Neural cell (in vitro differentiated cells): ENCODE measurements around the gene TRPM1. TPM values are rescaled to one million over a fixed set of nuclear protein-coding genes. Genes with fewer than 3 reads are reported as not detected.

Experiments used
- H2AFZ ChIP-seq: fragments of 200-600, 300-800 bp; sonication (generic), shearing (Covaris generic); 2 replicates; pipeline ENCODE4 v1.6.0; 2014; ENCODE audit warnings: low read depth, mild to moderate bottlenecking, antibody characterized with exemption, low read length, moderate library complexity
- H3F3A ChIP-seq: fragments of 200-600 bp; shearing (Covaris generic); 2 replicates; pipeline ENCODE4 v1.6.1; 2016; ENCODE audit warnings: mild to moderate bottlenecking, moderate library complexity, mixed read lengths, antibody characterized with exemption, low read length; ENCODE audit not compliant: insufficient read depth, poor library complexity, severe bottlenecking
- H3K27ac ChIP-seq: fragments of 200-600, 300-800 bp; sonication (generic), shearing (Covaris generic); 2 replicates; pipeline ENCODE4 v1.5.1; 2014; ENCODE audit warnings: mild to moderate bottlenecking, low read length, moderate library complexity
- H3K27me3 ChIP-seq: fragments of 300-800, 200-600 bp; sonication (generic), shearing (Covaris generic); 2 replicates; pipeline ENCODE4 v1.6.0; 2014; ENCODE audit warnings: mild to moderate bottlenecking, low read depth, low read length, moderate library complexity; ENCODE audit not compliant: insufficient read depth
- H3K36me3 ChIP-seq: fragments of 300-800, 200-600 bp; sonication (generic), shearing (Covaris generic); 2 replicates; pipeline ENCODE4 v1.5.1; 2014; ENCODE audit warnings: mild to moderate bottlenecking, antibody characterized with exemption, low read length, moderate library complexity; ENCODE audit not compliant: insufficient read depth
- H3K4me2 ChIP-seq: fragments of 300-800, 200-600 bp; sonication (generic), shearing (Covaris generic); 2 replicates; pipeline ENCODE4 v1.6.0; 2014; ENCODE audit warnings: mild to moderate bottlenecking, low read length
- H3K4me3 ChIP-seq: fragments of 300-800, 200-600 bp; sonication (generic), shearing (Covaris generic); 2 replicates; pipeline ENCODE4 v1.5.1; 2014; ENCODE audit warnings: mild to moderate bottlenecking, low read length, moderate library complexity
- H3K79me2 ChIP-seq: fragments of 200-600 bp; shearing (Covaris generic); replicated peaks from 2 replicates; pipeline ENCODE4 v1.6.0; 2014; ENCODE audit warnings: mild to moderate bottlenecking, low read length, moderate library complexity; ENCODE audit not compliant: insufficient read depth
- H3K9ac ChIP-seq: fragments of 300-800, 200-600 bp; sonication (generic), shearing (Covaris generic); 2 replicates; pipeline ENCODE4 v1.6.1; 2016; ENCODE audit warnings: mild to moderate bottlenecking, low read length, mixed read lengths
- H3K9me2 ChIP-seq: fragments of 200-600 bp; shearing (Covaris generic); 2 replicates; pipeline ENCODE4 v1.6.1; 2016; ENCODE audit warnings: mild to moderate bottlenecking, low read length, mixed read lengths; ENCODE audit not compliant: insufficient read depth
- H3K9me3 ChIP-seq: fragments of 200-600, 300-800 bp; sonication (generic), shearing (Covaris generic); 2 replicates; pipeline ENCODE4 v1.6.1; 2016; ENCODE audit warnings: mild to moderate bottlenecking, mixed run types, low read length, moderate library complexity, mixed read lengths
- H4K20me1 ChIP-seq: fragments of 200-600 bp; shearing (Covaris generic); 2 replicates; pipeline ENCODE4 v1.6.1; 2016; ENCODE audit warnings: mild to moderate bottlenecking, mixed run types; ENCODE audit not compliant: insufficient read depth
- EP300 ChIP-seq: fragments of 450-650 bp; conservative IDR thresholded peaks from 2 replicates; pipeline ENCODE4 v1.6.1; 2014; ENCODE audit warnings: antibody characterized with exemption, mild to moderate bottlenecking, moderate library complexity; ENCODE audit not compliant: poor library complexity, severe bottlenecking
- EZH2 ChIP-seq: fragments of 200-600, 300-800 bp; shearing (Covaris generic), sonication (generic); IDR thresholded peaks from 2 replicates; pipeline ENCODE4 v1.6.1; 2014; ENCODE audit warnings: antibody characterized with exemption, low read length, borderline replicate concordance, mild to moderate bottlenecking; ENCODE audit not compliant: insufficient read depth, poor library complexity, severe bottlenecking
- MXI1 ChIP-seq: fragments of 450-650 bp; conservative IDR thresholded peaks from 2 replicates; pipeline ENCODE4 v1.6.1; 2014; ENCODE audit warnings: antibody characterized with exemption, mild to moderate bottlenecking; ENCODE audit not compliant: poor library complexity, severe bottlenecking
- POLR2AphosphoS5 ChIP-seq: IDR thresholded peaks from 2 replicates; pipeline ENCODE4 v1.6.1; 2012
- RAD21 ChIP-seq: fragments of 450-650 bp; conservative IDR thresholded peaks from 2 replicates; pipeline ENCODE4 v1.6.1; 2014; ENCODE audit warnings: antibody characterized with exemption, mild to moderate bottlenecking, moderate library complexity
- SMC3 ChIP-seq: fragments of 450-650 bp; conservative IDR thresholded peaks from 2 replicates; pipeline ENCODE4 v1.6.1; 2014; ENCODE audit warnings: antibody characterized with exemption, mild to moderate bottlenecking, moderate library complexity; ENCODE audit not compliant: poor library complexity
- TAF1 ChIP-seq: IDR thresholded peaks from 2 replicates; pipeline ENCODE4 v1.6.1; 2012; ENCODE audit warnings: low read depth
- polyA plus RNA-seq: library from polyadenylated mRNA; depleted of rRNA; stranded (reverse); fragments of >200 nt; gene quantifications from 2 replicates; pipeline ENCODE4 v1.2.3, GENCODE V29; 2014
- TF ChIP-seq, protein P1 (sequence below): IDR thresholded peaks from 2 replicates; pipeline ENCODE4 v1.6.1; 2012; ENCODE audit warnings: borderline replicate concordance
- TF ChIP-seq, protein P2 (sequence below): fragments of 450-650 bp; IDR thresholded peaks from 2 replicates; pipeline ENCODE4 v1.5.1; 2014; ENCODE audit warnings: antibody characterized with exemption, mild to moderate bottlenecking, moderate library complexity; ENCODE audit not compliant: poor library complexity, severe bottlenecking

TRPM1 gene
- polyA plus RNA-seq, 1 donor from 2014 or later, result not detected

DNA sequence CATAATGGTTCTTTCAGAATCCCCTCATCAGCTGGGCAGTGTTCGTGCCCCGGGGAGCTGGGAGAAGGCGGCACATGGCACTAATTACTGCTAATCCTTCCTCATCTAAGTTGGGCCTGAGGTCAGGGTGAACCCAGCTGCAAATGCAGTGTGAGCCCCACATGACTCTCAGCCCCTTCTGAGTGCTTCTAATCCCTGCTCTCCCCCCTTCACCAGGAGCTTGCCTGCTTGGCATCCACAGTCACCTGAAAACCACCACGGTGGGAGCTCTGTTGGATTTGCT, 455 bp upstream of the TRPM1 start:
- Histone ChIP-seq H3K27ac (no peak overlapping the region), H3F3A (no peaks in the 10 kb centered on the region), H3K79me2 (no peaks in the 10 kb centered on the region), H3K4me3 (no peak overlapping the region), H3K9me3 (no peaks in the 10 kb centered on the region), H3K36me3 (no peaks in the 10 kb centered on the region), H3K9ac (no peak overlapping the region), H2AFZ (no peak overlapping the region), H3K4me2 (no peak overlapping the region), H3K27me3 (no peaks in the 10 kb centered on the region), H3K9me2 (no peaks in the 10 kb centered on the region), H4K20me1 (no peaks in the 10 kb centered on the region)
- TF ChIP-seq MXI1, result no peak

DNA sequence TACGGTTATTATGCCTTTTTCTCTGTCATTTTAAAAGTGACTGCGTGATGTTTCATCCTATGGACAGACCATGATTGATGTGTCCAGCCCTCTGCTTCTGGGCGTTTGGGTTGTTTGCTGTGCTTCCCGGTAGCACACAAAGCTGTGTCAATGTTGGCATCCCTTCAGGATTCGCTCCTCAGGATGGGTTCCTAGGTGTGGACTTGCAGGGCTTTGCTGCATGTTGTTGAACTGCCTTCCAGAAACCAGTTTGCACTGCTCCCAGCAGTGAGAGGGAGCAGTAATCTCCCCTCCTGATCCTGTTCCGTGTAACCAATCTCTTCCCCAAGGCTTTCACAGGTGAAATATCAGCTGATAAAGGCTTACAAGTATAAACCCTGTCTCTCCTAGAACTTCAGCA, 787 bp downstream of the TRPM1 start:
- Histone ChIP-seq H2AFZ (no peak overlapping the region), H3K9ac (no peak overlapping the region), H3K27me3 (no peaks in the 10 kb centered on the region), H3K36me3 (no peaks in the 10 kb centered on the region), H3K9me3 (no peaks in the 10 kb centered on the region), H3K4me3 (no peak overlapping the region), H3K4me2 (no peak overlapping the region), H4K20me1 (no peaks in the 10 kb centered on the region), H3K79me2 (no peaks in the 10 kb centered on the region), H3F3A (no peaks in the 10 kb centered on the region), H3K9me2 (no peaks in the 10 kb centered on the region), H3K27ac (no peak overlapping the region)
- TF ChIP-seq TAF1 (no peak), EZH2 (no peak), RAD21 (no peak), POLR2AphosphoS5 (no peak), SMC3 (no peak), EP300 (no peak), MXI1 (no peak)
- TF ChIP-seq, protein P1, sequence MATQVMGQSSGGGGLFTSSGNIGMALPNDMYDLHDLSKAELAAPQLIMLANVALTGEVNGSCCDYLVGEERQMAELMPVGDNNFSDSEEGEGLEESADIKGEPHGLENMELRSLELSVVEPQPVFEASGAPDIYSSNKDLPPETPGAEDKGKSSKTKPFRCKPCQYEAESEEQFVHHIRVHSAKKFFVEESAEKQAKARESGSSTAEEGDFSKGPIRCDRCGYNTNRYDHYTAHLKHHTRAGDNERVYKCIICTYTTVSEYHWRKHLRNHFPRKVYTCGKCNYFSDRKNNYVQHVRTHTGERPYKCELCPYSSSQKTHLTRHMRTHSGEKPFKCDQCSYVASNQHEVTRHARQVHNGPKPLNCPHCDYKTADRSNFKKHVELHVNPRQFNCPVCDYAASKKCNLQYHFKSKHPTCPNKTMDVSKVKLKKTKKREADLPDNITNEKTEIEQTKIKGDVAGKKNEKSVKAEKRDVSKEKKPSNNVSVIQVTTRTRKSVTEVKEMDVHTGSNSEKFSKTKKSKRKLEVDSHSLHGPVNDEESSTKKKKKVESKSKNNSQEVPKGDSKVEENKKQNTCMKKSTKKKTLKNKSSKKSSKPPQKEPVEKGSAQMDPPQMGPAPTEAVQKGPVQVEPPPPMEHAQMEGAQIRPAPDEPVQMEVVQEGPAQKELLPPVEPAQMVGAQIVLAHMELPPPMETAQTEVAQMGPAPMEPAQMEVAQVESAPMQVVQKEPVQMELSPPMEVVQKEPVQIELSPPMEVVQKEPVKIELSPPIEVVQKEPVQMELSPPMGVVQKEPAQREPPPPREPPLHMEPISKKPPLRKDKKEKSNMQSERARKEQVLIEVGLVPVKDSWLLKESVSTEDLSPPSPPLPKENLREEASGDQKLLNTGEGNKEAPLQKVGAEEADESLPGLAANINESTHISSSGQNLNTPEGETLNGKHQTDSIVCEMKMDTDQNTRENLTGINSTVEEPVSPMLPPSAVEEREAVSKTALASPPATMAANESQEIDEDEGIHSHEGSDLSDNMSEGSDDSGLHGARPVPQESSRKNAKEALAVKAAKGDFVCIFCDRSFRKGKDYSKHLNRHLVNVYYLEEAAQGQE, result no peak
- TF ChIP-seq, protein P2, sequence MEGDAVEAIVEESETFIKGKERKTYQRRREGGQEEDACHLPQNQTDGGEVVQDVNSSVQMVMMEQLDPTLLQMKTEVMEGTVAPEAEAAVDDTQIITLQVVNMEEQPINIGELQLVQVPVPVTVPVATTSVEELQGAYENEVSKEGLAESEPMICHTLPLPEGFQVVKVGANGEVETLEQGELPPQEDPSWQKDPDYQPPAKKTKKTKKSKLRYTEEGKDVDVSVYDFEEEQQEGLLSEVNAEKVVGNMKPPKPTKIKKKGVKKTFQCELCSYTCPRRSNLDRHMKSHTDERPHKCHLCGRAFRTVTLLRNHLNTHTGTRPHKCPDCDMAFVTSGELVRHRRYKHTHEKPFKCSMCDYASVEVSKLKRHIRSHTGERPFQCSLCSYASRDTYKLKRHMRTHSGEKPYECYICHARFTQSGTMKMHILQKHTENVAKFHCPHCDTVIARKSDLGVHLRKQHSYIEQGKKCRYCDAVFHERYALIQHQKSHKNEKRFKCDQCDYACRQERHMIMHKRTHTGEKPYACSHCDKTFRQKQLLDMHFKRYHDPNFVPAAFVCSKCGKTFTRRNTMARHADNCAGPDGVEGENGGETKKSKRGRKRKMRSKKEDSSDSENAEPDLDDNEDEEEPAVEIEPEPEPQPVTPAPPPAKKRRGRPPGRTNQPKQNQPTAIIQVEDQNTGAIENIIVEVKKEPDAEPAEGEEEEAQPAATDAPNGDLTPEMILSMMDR, result no peak

DNA sequence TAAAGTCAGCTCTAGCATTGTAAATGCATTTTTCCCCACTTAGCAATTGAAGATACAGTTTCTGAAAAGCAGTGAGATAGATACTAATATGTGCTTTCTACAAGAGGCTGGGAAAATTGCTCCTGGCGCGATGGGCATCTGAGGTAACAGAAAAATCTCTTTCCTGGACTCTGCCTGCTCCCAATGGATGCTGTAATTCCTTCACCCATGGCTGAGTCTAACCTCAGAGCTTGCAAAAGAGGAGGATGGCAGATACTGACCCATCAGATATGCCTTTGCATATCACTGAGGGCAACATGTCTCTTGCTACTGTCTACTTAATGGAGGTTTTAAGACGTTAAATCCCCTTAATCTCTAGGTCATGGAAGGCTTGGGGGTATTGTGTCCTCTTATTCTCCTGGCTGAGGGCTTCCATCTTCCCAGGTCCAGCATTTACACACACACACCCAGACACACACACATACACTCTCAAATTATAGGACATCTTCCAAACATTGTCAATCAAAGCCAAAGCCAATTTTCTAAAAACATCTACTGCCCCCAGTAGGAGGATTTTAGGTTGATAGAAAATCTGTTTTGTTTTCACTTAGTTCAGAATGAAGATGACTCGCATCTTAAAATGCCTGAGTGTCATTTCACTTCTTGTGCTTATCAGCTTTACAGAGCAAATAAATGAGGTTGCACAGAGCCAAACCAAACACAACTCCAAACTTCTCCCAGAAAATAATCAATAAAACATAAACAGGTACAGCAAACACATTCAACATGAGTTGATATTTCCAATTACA, 2.4 kb downstream of the TRPM1 start:
- no peak for TF ChIP-seq EZH2
- no peak for TF ChIP-seq MXI1
- TF ChIP-seq TAF1, result no peak
- TF ChIP-seq RAD21, result no peak
- no peak for TF ChIP-seq SMC3
- TF ChIP-seq, protein P1, result no peak
- TF ChIP-seq EP300, result no peak
- no peak for TF ChIP-seq POLR2AphosphoS5
- TF ChIP-seq, protein P2, result no peak
- no peaks in the 10 kb centered on the region for H3K27me3 ChIP-seq
- H2AFZ ChIP-seq, result no peak overlapping the region

More for the DNA sequence above, 2.4 kb downstream of the TRPM1 start:
- H3K9ac ChIP-seq, result no peak overlapping the region
- no peaks in the 10 kb centered on the region for H4K20me1 ChIP-seq
- no peaks in the 10 kb centered on the region for H3K79me2 ChIP-seq
- no peak overlapping the region for H3K27ac ChIP-seq
- H3K9me3 ChIP-seq, result no peaks in the 10 kb centered on the region
- H3K4me2 ChIP-seq, result no peak overlapping the region
- H3K36me3 ChIP-seq, result no peaks in the 10 kb centered on the region
- no peak overlapping the region for H3K4me3 ChIP-seq
- H3F3A ChIP-seq, result no peaks in the 10 kb centered on the region
- no peaks in the 10 kb centered on the region for H3K9me2 ChIP-seq
